Suppressor macrophage (primary cell): ENCODE data around the gene C10orf105.

Experiments
- DNase-seq, 4 experiments: peaks; one replicate each; pipeline ENCODE4 v3.0.0-alpha.2; 2020 to 2022

The C10orf105 gene

GRCh38 chr10:71715860-71716259, 3.7 kb downstream of the C10orf105 start:
- no peak for DNase-seq

GRCh38 chr10:71715026-71715425, 4.6 kb downstream of the C10orf105 start:
- DNase-seq = no peak

- no peak for DNase-seq
Observed at GRCh38 chr10:71714592-71714991, 5.0 kb downstream of the C10orf105 start.

- DNase-seq = no peak
Observed at GRCh38 chr10:71714031-71714410, 5.6 kb downstream of the C10orf105 start.

- DNase-seq = peak; percentile 73 to 84 (median 80)
Observed at GRCh38 chr10:71713135-71714030, 6.2 kb downstream of the C10orf105 start.

- no peak for DNase-seq
Observed at GRCh38 chr10:71712572-71713134, 6.9 kb downstream of the C10orf105 start.

GRCh38 chr10:71712170-71712569, 7.4 kb downstream of the C10orf105 start:
- DNase-seq = no peak

- no peak for DNase-seq
Observed at GRCh38 chr10:71711052-71711623, 8.4 kb downstream of the C10orf105 start.

- no peak for DNase-seq
Observed at GRCh38 chr10:71710519-71710918, 9.1 kb downstream of the C10orf105 start.

- peak in 2 of 4 experiments; percentile 14 to 34 for DNase-seq
Observed at GRCh38 chr10:71708897-71709882, 10.4 kb downstream of the C10orf105 start.

- peak; percentile 49 to 73 (median 62) for DNase-seq
Observed at GRCh38 chr10:71708301-71708703, 11.3 kb downstream of the C10orf105 start.

- no peak for DNase-seq
Observed at GRCh38 chr10:71707240-71707789, 12.3 kb downstream of the C10orf105 start.

- no peak for DNase-seq
Observed at GRCh38 chr10:71706216-71707121, 13.1 kb downstream of the C10orf105 start.

- DNase-seq = no peak
Observed at GRCh38 chr10:71705582-71705981, 14.0 kb downstream of the C10orf105 start.

GRCh38 chr10:71704816-71705215, 14.8 kb downstream of the C10orf105 start:
- no peak for DNase-seq

- no peak for DNase-seq
Observed at GRCh38 chr10:71703577-71703976, 16.0 kb downstream of the C10orf105 start.

GRCh38 chr10:71701496-71702132, 18.0 kb downstream of the C10orf105 start:
- DNase-seq = peak in 2 of 4 experiments; percentile 19 to 46

- DNase-seq = no peak
Observed at GRCh38 chr10:71700731-71701368, 18.7 kb downstream of the C10orf105 start.

- DNase-seq = no peak
Observed at GRCh38 chr10:71698737-71699136, 20.8 kb downstream of the C10orf105 start.
